Measurements from ENCODE around the gene HELZ. TPM values are rescaled to one million over a fixed set of nuclear protein-coding genes. Genes with fewer than 3 reads are reported as not detected.

Gene HELZ
- polyA plus RNA-seq, 2 donors: 2.1 to 3.9 TPM

GRCh38 chr17:67071595-67071994 is 173.4 kb downstream of the HELZ start:
- Histone ChIP-seq H3K27ac (ENCODE audit: low read depth in 2 of 2, low read length in 1 of 2) (no peak overlapping the region), H3K4me1 (ENCODE audit: control insufficient read depth in 2 of 2, insufficient read depth in 2 of 2, low read length in 1 of 2) (no peaks in the 10 kb centered on the region), H3K9me3 (ENCODE audit: control insufficient read depth in 2 of 2, insufficient read depth in 1 of 2, low read depth in 1 of 2, low read length in 1 of 2) (no peaks in the 10 kb centered on the region), H3K27me3 (ENCODE audit: control insufficient read depth in 1 of 2, insufficient read depth in 2 of 2, low read length in 2 of 2) (no peaks in the 10 kb centered on the region), H3K36me3 (ENCODE audit: control insufficient read depth in 2 of 2, insufficient read depth in 2 of 2, low read length in 1 of 2) (peaks cover 0 to 3% of the 10 kb centered on the region in 2 donors), H3K4me3 (ENCODE audit: low read depth in 1 of 2, low read length in 2 of 2) (no peak overlapping the region)

DNA sequence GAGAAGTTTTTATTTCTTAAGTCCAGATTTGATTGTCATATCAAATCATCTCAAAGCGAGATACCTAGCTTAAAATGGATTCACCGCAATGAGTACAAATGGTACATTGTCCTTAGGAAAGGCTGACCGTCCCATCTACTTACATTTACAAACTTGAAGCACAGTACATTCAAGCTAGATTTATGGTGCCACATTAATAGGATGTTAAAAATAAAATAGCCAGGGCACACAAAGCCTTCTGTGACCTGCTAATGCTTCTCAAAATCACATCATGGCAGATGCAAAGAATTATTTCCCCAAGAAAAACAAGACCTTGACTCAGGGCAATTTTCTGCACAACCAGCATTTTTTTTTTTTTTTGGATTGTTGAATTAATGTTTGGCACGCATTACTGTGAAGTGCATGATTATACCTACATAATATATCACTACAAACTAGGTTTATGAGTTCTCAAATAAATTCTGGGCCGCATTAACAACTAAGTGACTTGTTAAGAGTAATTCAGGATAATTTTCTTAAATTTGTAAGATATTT is 175.3 kb downstream of the HELZ start:
- no peaks in the 10 kb centered on the region for H3K27me3 ChIP-seq (ENCODE audit: control insufficient read depth in 1 of 2, insufficient read depth in 2 of 2, low read length in 2 of 2)
- H3K4me3 ChIP-seq (ENCODE audit: low read depth in 1 of 2, low read length in 2 of 2): no peak overlapping the region
- no peaks in the 10 kb centered on the region for H3K4me1 ChIP-seq (ENCODE audit: control insufficient read depth in 2 of 2, insufficient read depth in 2 of 2, low read length in 1 of 2)
- no peaks in the 10 kb centered on the region for H3K36me3 ChIP-seq (ENCODE audit: control insufficient read depth in 2 of 2, insufficient read depth in 2 of 2, low read length in 1 of 2)
- no peaks in the 10 kb centered on the region for H3K9me3 ChIP-seq (ENCODE audit: control insufficient read depth in 2 of 2, insufficient read depth in 1 of 2, low read depth in 1 of 2, low read length in 1 of 2)
- H3K27ac ChIP-seq (ENCODE audit: low read depth in 2 of 2, low read length in 1 of 2): no peak overlapping the region
- 95 to 97% methylated on average over 5 of the region's 5 CpGs for WGBS, 2 donors

DNA sequence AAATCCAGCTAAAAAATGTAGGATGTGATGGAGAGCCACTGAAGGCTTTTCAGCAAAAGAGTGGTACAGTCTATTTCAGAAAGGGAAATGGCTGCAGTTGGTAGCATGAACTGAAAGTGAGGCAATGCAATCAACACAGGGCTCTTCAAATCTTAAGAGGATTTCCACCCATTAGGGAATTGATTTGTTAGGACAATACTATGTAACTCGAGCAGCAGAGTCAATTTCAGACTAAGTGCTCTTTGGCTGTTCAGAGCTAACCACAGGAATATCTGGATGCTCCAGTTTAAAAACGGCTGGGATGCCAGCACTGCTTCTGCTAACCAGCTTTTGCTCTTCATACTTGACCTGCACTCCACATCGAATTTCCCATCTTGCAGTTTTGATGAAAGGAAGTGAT is 176.0 kb downstream of the HELZ start:
- 66 to 72% methylated on average over 3 of the region's 3 CpGs for WGBS, 2 donors
- H3K4me1 ChIP-seq (ENCODE audit: control insufficient read depth in 2 of 2, insufficient read depth in 2 of 2, low read length in 1 of 2): no peaks in the 10 kb centered on the region

DNA sequence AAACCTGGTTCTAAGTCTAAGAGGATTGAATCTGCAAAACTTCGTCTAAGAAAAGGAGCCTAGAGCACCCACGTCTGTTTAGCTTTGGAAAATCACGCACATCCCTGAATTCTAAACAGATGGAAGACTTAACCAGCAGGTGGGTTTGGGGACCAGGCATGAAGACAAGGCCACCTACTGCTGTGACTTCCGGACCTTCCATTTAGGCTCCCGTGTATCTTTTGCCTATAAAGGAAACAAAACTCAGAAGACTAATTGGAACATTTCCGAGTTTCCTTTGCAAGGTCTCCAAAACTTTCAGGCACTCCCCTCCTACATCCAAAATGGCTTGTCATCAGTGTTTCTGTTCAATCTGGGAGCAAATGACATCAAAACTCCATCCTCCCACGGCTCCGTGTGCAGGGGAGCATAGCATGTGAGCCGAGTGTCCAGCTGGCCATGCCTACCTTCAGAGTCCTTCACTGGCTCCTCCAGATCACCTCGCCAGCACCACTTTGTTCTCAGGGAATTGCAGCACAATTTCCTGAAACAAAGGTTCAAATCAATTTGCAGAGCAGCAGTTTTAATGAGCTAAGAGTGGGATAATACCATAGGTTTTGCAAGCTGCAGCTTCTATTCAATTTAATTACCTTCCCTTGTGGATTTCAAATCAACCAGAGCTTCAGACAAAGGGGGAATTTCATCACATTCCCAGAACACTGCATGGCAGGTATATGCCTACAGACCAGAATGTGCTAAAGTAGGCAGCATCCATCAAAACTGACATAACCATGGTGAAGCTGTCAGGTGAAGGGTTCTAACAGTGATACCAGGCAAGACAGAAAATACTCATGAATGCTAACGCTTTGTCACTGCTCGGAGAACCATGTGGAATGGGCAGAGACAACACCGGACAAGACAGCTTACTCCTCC is 177.2 kb downstream of the HELZ start:
- Histone ChIP-seq H3K27me3 (ENCODE audit: control insufficient read depth in 1 of 2, insufficient read depth in 2 of 2, low read length in 2 of 2) (no peaks in the 10 kb centered on the region), H3K36me3 (ENCODE audit: control insufficient read depth in 2 of 2, insufficient read depth in 2 of 2, low read length in 1 of 2) (no peaks in the 10 kb centered on the region), H3K9me3 (ENCODE audit: control insufficient read depth in 2 of 2, insufficient read depth in 1 of 2, low read depth in 1 of 2, low read length in 1 of 2) (no peaks in the 10 kb centered on the region), H3K4me3 (ENCODE audit: low read depth in 1 of 2, low read length in 2 of 2) (no peak overlapping the region), H3K27ac (ENCODE audit: low read depth in 2 of 2, low read length in 1 of 2) (no peak overlapping the region), H3K4me1 (ENCODE audit: control insufficient read depth in 2 of 2, insufficient read depth in 2 of 2, low read length in 1 of 2) (no peaks in the 10 kb centered on the region)
- WGBS, 2 donors: 89 to 90% methylated on average over 13 of the region's 13 CpGs

More for the DNA sequence above, 176.0 kb downstream of the HELZ start:
- H3K36me3 ChIP-seq (ENCODE audit: control insufficient read depth in 2 of 2, insufficient read depth in 2 of 2, low read length in 1 of 2): no peaks in the 10 kb centered on the region
- H3K27me3 ChIP-seq (ENCODE audit: control insufficient read depth in 1 of 2, insufficient read depth in 2 of 2, low read length in 2 of 2): no peaks in the 10 kb centered on the region
- no peak overlapping the region for H3K27ac ChIP-seq (ENCODE audit: low read depth in 2 of 2, low read length in 1 of 2)
- no peak overlapping the region for H3K4me3 ChIP-seq (ENCODE audit: low read depth in 1 of 2, low read length in 2 of 2)
- no peaks in the 10 kb centered on the region for H3K9me3 ChIP-seq (ENCODE audit: control insufficient read depth in 2 of 2, insufficient read depth in 1 of 2, low read depth in 1 of 2, low read length in 1 of 2)

DNA sequence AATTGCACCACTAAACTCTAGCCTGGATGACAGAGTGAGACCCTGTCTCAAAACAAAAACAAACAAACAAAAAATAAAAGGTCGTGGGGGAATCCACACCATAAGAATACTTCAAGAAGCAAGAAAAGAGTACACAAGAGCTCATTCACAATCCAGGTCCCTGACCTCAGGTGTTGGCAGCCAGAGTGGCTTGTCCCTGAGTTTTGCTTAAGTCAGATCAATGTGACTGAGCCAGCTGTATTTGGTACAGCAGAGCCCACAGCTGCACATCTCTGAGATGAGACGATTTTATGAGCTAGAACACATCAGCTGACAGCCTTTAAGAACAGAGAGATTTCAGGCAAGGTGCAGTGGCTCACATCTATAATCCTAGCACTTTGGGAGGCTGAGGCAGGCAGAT is 178.3 kb downstream of the HELZ start:
- Histone ChIP-seq H3K4me1 (ENCODE audit: control insufficient read depth in 2 of 2, insufficient read depth in 2 of 2, low read length in 1 of 2) (no peaks in the 10 kb centered on the region), H3K27me3 (ENCODE audit: control insufficient read depth in 1 of 2, insufficient read depth in 2 of 2, low read length in 2 of 2) (no peaks in the 10 kb centered on the region), H3K36me3 (ENCODE audit: control insufficient read depth in 2 of 2, insufficient read depth in 2 of 2, low read length in 1 of 2) (no peaks in the 10 kb centered on the region), H3K9me3 (ENCODE audit: control insufficient read depth in 2 of 2, insufficient read depth in 1 of 2, low read depth in 1 of 2, low read length in 1 of 2) (no peaks in the 10 kb centered on the region), H3K27ac (ENCODE audit: low read depth in 2 of 2, low read length in 1 of 2) (no peak overlapping the region), H3K4me3 (ENCODE audit: low read depth in 1 of 2, low read length in 2 of 2) (no peak overlapping the region)
- WGBS, 2 donors: 44 to 45% methylated on average over 2 of the region's 2 CpGs

GRCh38 chr17:67063141-67063540 is 181.9 kb downstream of the HELZ start:
- Histone ChIP-seq H3K27me3 (ENCODE audit: control insufficient read depth in 1 of 2, insufficient read depth in 2 of 2, low read length in 2 of 2) (no peaks in the 10 kb centered on the region), H3K4me1 (ENCODE audit: control insufficient read depth in 2 of 2, insufficient read depth in 2 of 2, low read length in 1 of 2) (no peaks in the 10 kb centered on the region), H3K36me3 (ENCODE audit: control insufficient read depth in 2 of 2, insufficient read depth in 2 of 2, low read length in 1 of 2) (no peaks in the 10 kb centered on the region), H3K9me3 (ENCODE audit: control insufficient read depth in 2 of 2, insufficient read depth in 1 of 2, low read depth in 1 of 2, low read length in 1 of 2) (no peaks in the 10 kb centered on the region), H3K4me3 (ENCODE audit: low read depth in 1 of 2, low read length in 2 of 2) (no peak overlapping the region), H3K27ac (ENCODE audit: low read depth in 2 of 2, low read length in 1 of 2) (no peak overlapping the region)
- WGBS, 2 donors: 65 to 78% methylated on average over 6 of the region's 6 CpGs

- Histone ChIP-seq H3K4me1 (ENCODE audit: control insufficient read depth in 2 of 2, insufficient read depth in 2 of 2, low read length in 1 of 2) (no peaks in the 10 kb centered on the region), H3K27ac (ENCODE audit: low read depth in 2 of 2, low read length in 1 of 2) (no peak overlapping the region), H3K36me3 (ENCODE audit: control insufficient read depth in 2 of 2, insufficient read depth in 2 of 2, low read length in 1 of 2) (no peaks in the 10 kb centered on the region), H3K9me3 (ENCODE audit: control insufficient read depth in 2 of 2, insufficient read depth in 1 of 2, low read depth in 1 of 2, low read length in 1 of 2) (no peaks in the 10 kb centered on the region), H3K4me3 (ENCODE audit: low read depth in 1 of 2, low read length in 2 of 2) (no peak overlapping the region), H3K27me3 (ENCODE audit: control insufficient read depth in 1 of 2, insufficient read depth in 2 of 2, low read length in 2 of 2) (no peaks in the 10 kb centered on the region)
- WGBS, 2 donors: 76 to 79% methylated on average over 6 of the region's 6 CpGs
These were observed 185.6 kb downstream of the HELZ start for GRCh38 chr17:67059372-67059771.

DNA sequence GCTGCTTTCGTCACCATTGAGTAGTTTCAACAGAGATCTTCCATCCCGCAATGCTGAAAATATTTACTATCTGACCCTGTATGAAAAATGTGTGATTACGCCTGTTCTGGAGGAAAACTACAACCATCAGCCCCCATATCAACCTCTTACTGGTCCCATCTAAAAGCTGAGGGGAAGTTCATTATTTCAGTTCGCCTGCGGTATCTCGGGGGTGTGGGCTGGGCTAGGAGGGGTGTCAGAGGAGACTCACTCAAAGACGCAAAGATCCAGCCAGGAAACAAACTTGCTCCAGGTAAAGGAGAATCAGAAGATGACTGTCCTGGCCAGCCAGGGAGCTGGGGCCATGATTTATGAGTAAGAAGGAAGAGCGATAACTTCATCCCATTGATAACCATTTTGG is 187.0 kb downstream of the HELZ start:
- Histone ChIP-seq H3K4me1 (ENCODE audit: control insufficient read depth in 2 of 2, insufficient read depth in 2 of 2, low read length in 1 of 2) (no peaks in the 10 kb centered on the region), H3K9me3 (ENCODE audit: control insufficient read depth in 2 of 2, insufficient read depth in 1 of 2, low read depth in 1 of 2, low read length in 1 of 2) (no peaks in the 10 kb centered on the region), H3K36me3 (ENCODE audit: control insufficient read depth in 2 of 2, insufficient read depth in 2 of 2, low read length in 1 of 2) (no peaks in the 10 kb centered on the region), H3K27me3 (ENCODE audit: control insufficient read depth in 1 of 2, insufficient read depth in 2 of 2, low read length in 2 of 2) (no peaks in the 10 kb centered on the region), H3K27ac (ENCODE audit: low read depth in 2 of 2, low read length in 1 of 2) (no peak overlapping the region), H3K4me3 (ENCODE audit: low read depth in 1 of 2, low read length in 2 of 2) (no peak overlapping the region)
- 96 to 98% methylated on average over 8 of the region's 8 CpGs for WGBS, 2 donors

GRCh38 chr17:67056746-67057490 is 188.1 kb downstream of the HELZ start:
- no peak overlapping the region for H3K4me3 ChIP-seq (ENCODE audit: low read depth in 1 of 2, low read length in 2 of 2)
- H3K4me1 ChIP-seq (ENCODE audit: control insufficient read depth in 2 of 2, insufficient read depth in 2 of 2, low read length in 1 of 2): no peaks in the 10 kb centered on the region
- H3K9me3 ChIP-seq (ENCODE audit: control insufficient read depth in 2 of 2, insufficient read depth in 1 of 2, low read depth in 1 of 2, low read length in 1 of 2): no peaks in the 10 kb centered on the region
- no peaks in the 10 kb centered on the region for H3K36me3 ChIP-seq (ENCODE audit: control insufficient read depth in 2 of 2, insufficient read depth in 2 of 2, low read length in 1 of 2)
- WGBS, 2 donors: 84 to 89% methylated on average over 18 of the region's 18 CpGs
- H3K27me3 ChIP-seq (ENCODE audit: control insufficient read depth in 1 of 2, insufficient read depth in 2 of 2, low read length in 2 of 2): no peaks in the 10 kb centered on the region
- H3K27ac ChIP-seq (ENCODE audit: low read depth in 2 of 2, low read length in 1 of 2): no peak overlapping the region

All from esophagus (tissue), 2 donors.